Muscle layer of duodenum (tissue), 2 donors: ENCODE results near the gene GIGYF1.

Source experiments
- H3K27ac ChIP-seq: one replicate; pipeline ENCODE4 v1.7.0; 2013; ENCODE audit warnings: mild to moderate bottlenecking, low read length
- H3K27me3 ChIP-seq: one replicate; pipeline ENCODE4 v1.7.0; 2013; ENCODE audit warnings: low read depth, mild to moderate bottlenecking, control low read depth, low read length
- H3K36me3 ChIP-seq, 2 donors: one replicate each; pipeline ENCODE4 v1.7.0; 2013; ENCODE audit warnings: low read length in 2 of 2, control low read depth in 1 of 2, mild to moderate bottlenecking in 1 of 2; ENCODE audit not compliant: insufficient read depth in 2 of 2, control insufficient read depth in 1 of 2
- H3K4me1 ChIP-seq, 2 donors: one replicate each; pipeline ENCODE4 v1.7.0; 2013; ENCODE audit warnings: low read length in 2 of 2, mild to moderate bottlenecking in 2 of 2, control low read depth in 1 of 2, moderate library complexity in 1 of 2; ENCODE audit not compliant: insufficient read depth in 2 of 2, control insufficient read depth in 1 of 2
- H3K4me3 ChIP-seq, 2 donors: one replicate each; pipeline ENCODE4 v1.7.0; 2013; ENCODE audit warnings: low read length in 2 of 2, low read depth in 1 of 2, mild to moderate bottlenecking in 1 of 2
- H3K9me3 ChIP-seq, 2 donors: one replicate each; pipeline ENCODE4 v1.7.0; 2013; ENCODE audit warnings: low read length in 2 of 2, control low read depth in 1 of 2, mild to moderate bottlenecking in 1 of 2; ENCODE audit not compliant: control insufficient read depth in 1 of 2
- donor health status: healthy.

Gene GIGYF1

GRCh38 chr7:100639995-100640516, 54.0 kb downstream of the GIGYF1 start:
- no peaks in the 10 kb centered on the region for H3K36me3 ChIP-seq
- no peaks in the 10 kb centered on the region for H3K4me1 ChIP-seq
- no peak overlapping the region for H3K27ac ChIP-seq
- H3K27me3 ChIP-seq = no peaks in the 10 kb centered on the region
- no peak overlapping the region for H3K4me3 ChIP-seq
- H3K9me3 ChIP-seq = no peaks in the 10 kb centered on the region

GRCh38 chr7:100632951-100633717, 60.9 kb downstream of the GIGYF1 start:
- no peaks in the 10 kb centered on the region for H3K36me3 ChIP-seq
- H3K27ac ChIP-seq = no peak overlapping the region
- peaks cover 0 to 8% of the 10 kb centered on the region in 2 donors for H3K4me1 ChIP-seq
- H3K4me3 ChIP-seq = peak overlapping the region; percentile 26 to 61
- no peaks in the 10 kb centered on the region for H3K9me3 ChIP-seq
- no peaks in the 10 kb centered on the region for H3K27me3 ChIP-seq

- H3K27ac ChIP-seq = no peak overlapping the region
- peaks cover 0 to 16% of the 10 kb centered on the region in 2 donors for H3K4me1 ChIP-seq
- no peaks in the 10 kb centered on the region for H3K9me3 ChIP-seq
- H3K4me3 ChIP-seq = no peak overlapping the region
- no peaks in the 10 kb centered on the region for H3K27me3 ChIP-seq
- H3K36me3 ChIP-seq = no peaks in the 10 kb centered on the region
Measured at GRCh38 chr7:100630066-100630465, 64.0 kb downstream of the GIGYF1 start.
